Pancreas (tissue), 10 donors: Measurements from ENCODE around the gene AGAP4. TPM values are rescaled to one million over a fixed set of nuclear protein-coding genes. Genes with fewer than 3 reads are reported as not detected.
"Not testable (repeated sequence)": the region's sequence is repeated elsewhere in the genome, so short reads cannot be mapped to it uniquely, and the experiment has no call there.

Experiments used
- ATAC-seq, 4 donors: fragments of 200-7000 bp; cut with Tn5 transposase; one replicate each; pipeline versions ENCODE4 v1.8.0 to v1.9.1; 2020; ENCODE audit warnings: mild to moderate bottlenecking in 4 of 4, moderate library complexity in 4 of 4
- DNase-seq, 6 donors: peaks; one replicate each; pipeline ENCODE4 v3.0.0-alpha.2; 2020
- FAIRE-seq: peaks from 2 replicates; lab custom pipeline; 2012; peaks lifted over from hg19 to GRCh38; lab: Jason Lieb, UNC
- H3K27ac ChIP-seq, 4 donors: fragments of 200-600 bp; sonication (generic); 1 replicate in 3 of 4; 2 replicates in 1 of 4; pipeline versions ENCODE4 v1.5.0 to v1.8.0; 2020
- H3K27me3 ChIP-seq, 4 donors: fragments of 200-600 bp; one replicate each; pipeline ENCODE4 v1.8.0; 2021
- H3K36me3 ChIP-seq, 3 donors: fragments of 200-600 bp; sonication (generic) in 1 of 3; one replicate each; pipeline versions ENCODE4 v1.5.0 to v1.8.0; 2020 to 2021
- H3K4me1 ChIP-seq, 3 donors: fragments of 200-600 bp; one replicate each; pipeline ENCODE4 v1.8.0; 2021
- H3K4me3 ChIP-seq, 4 donors: fragments of 200-600 bp; sonication (generic) in 2 of 4; one replicate each; pipeline versions ENCODE4 v1.5.0 to v1.8.0; 2020 to 2021
- H3K9me3 ChIP-seq, 4 donors: fragments of 200-600 bp; one replicate each; pipeline ENCODE4 v1.8.0; 2021
- CTCF ChIP-seq, 4 donors: fragments of 200-600 bp; sonication (generic) in 3 of 4; IDR thresholded peaks; one replicate each; pipeline versions ENCODE4 v1.5.0 to v1.8.0; 2021; ENCODE audit warnings: antibody characterized with exemption in 4 of 4
- WGBS, 2 donors: extraction: QIAGEN DNeasy Blood & Tissue Kit; methylation state at CpG; one replicate each; pipeline ENCODE4 v1.1.7; 2013; 5-methylcytosine and 5-hydroxymethylcytosine counted together
- intact Hi-C, 3 donors: fragments of 100-400 bp; cut with DNase I; formaldehyde crosslinking; loops; one replicate each; pipeline versions ENCODE4 v1.11.1 to v1.14.2; 2022
- polyA plus RNA-seq, 2 donors: library from polyadenylated mRNA; stranded (reverse); fragments of 200-250 nt; gene quantifications; one replicate each; pipeline ENCODE4 v1.2.3, GENCODE V29; 2013
- total RNA-seq, 6 donors: library from RNA; stranded (reverse); fragmentation: NEBNext Ultra II Directional in 4 of 6; extraction: Animal tissue kit (Norgen Biotek cat#: 25700) in 4 of 6; gene quantifications; one replicate each; pipeline versions ENCODE4 v1.2.1 to v1.2.4, GENCODE V29; 2021 to 2023
- donor health status: healthy with polysubstance abuse.
- donor health status: DM: no; HTN: no; CAD: no; lungs with moderate emphysema.
- donor health status: DM: no; HTN: no; CAD: no.
- donor health status: control.
- donor health status: control.
- donor health status: Bipolar disorder and iron deficiency.
- donor health status: DM: yes; HTN: yes; CAD: no.
- donor health status: DM: no; HTN: no; CAD: no.
- donor health status: DM: no; HTN: no; CAD: no.
- donor health status: DM: yes; HTN: yes; CAD: no.

AGAP4 gene
- total and polyA plus RNA-seq, 8 donors: 4.8 to 32.0 (median 10.6) TPM

- no peak overlapping the region for H3K27ac ChIP-seq
- intact Hi-C loops: no loop called here
- H3K36me3 ChIP-seq: no peaks in the 10 kb centered on the region
- TF ChIP-seq CTCF (IDR thresholded peaks at IDR 0.05): no peak
- DNase-seq (no peak), ATAC-seq (no peak), FAIRE-seq (no peak)
- 56 to 64% methylated on average over 8 to 9 of the region's 9 CpGs for WGBS, 2 donors
- H3K4me1 ChIP-seq: no peaks in the 10 kb centered on the region
- no peaks in the 10 kb centered on the region for H3K27me3 ChIP-seq
- H3K9me3 ChIP-seq: no peaks in the 10 kb centered on the region
- H3K4me3 ChIP-seq: no peak overlapping the region
Measured at GRCh38 chr10:45819552-45819951, 27.7 kb downstream of the AGAP4 start.

- Histone ChIP-seq H3K27me3 (no peaks in the 10 kb centered on the region), H3K9me3 (no peaks in the 10 kb centered on the region), H3K4me1 (no peaks in the 10 kb centered on the region), H3K4me3 (no peak overlapping the region), H3K36me3 (no peaks in the 10 kb centered on the region), H3K27ac (no peak overlapping the region)
- WGBS, 2 donors: 83 to 86% methylated on average over 3 of the region's 3 CpGs
- TF ChIP-seq CTCF (IDR thresholded peaks at IDR 0.05): no peak
- no peak for ATAC-seq
- DNase-seq: no peak
- no peak for FAIRE-seq
- intact Hi-C loops: no loop called here
Measured at GRCh38 chr10:45817912-45818311, 29.4 kb downstream of the AGAP4 start.

GRCh38 chr10:45817130-45817859 is 30.0 kb downstream of the AGAP4 start:
- no peak for FAIRE-seq
- DNase-seq: no peak
- H3K27ac ChIP-seq: no peak overlapping the region
- ATAC-seq: no peak
- no peaks in the 10 kb centered on the region for H3K9me3 ChIP-seq
- intact Hi-C loops: no loop called here
- H3K36me3 ChIP-seq: no peaks in the 10 kb centered on the region
- no peak for TF ChIP-seq CTCF (IDR thresholded peaks at IDR 0.05)
- H3K4me1 ChIP-seq: no peaks in the 10 kb centered on the region
- 86 to 92% methylated on average over 7 of the region's 7 CpGs for WGBS, 2 donors
- H3K27me3 ChIP-seq: no peaks in the 10 kb centered on the region
- H3K4me3 ChIP-seq: no peak overlapping the region

- ATAC-seq, FAIRE-seq, intact Hi-C loops, H3K9me3 ChIP-seq, H3K27ac ChIP-seq, DNase-seq, H3K4me3 ChIP-seq, H3K27me3 ChIP-seq, H3K4me1 ChIP-seq, H3K36me3 ChIP-seq: not testable (repeated sequence)
- WGBS, 2 donors: 80 to 90% methylated on average over 4 of the region's 4 CpGs
Measured at GRCh38 chr10:45814146-45814545, 33.2 kb downstream of the AGAP4 start.

GRCh38 chr10:45812959-45813358 is 34.3 kb downstream of the AGAP4 start:
- H3K36me3 ChIP-seq, FAIRE-seq, DNase-seq, ATAC-seq, H3K9me3 ChIP-seq, H3K4me3 ChIP-seq, intact Hi-C loops, H3K27me3 ChIP-seq, H3K4me1 ChIP-seq, H3K27ac ChIP-seq: not testable (repeated sequence)
- 63 to 67% methylated on average over 13 of the region's 13 CpGs for WGBS, 2 donors

GRCh38 chr10:45811075-45811474 is 36.2 kb downstream of the AGAP4 start:
- DNase-seq: no peak
- H3K27me3 ChIP-seq: no peaks in the 10 kb centered on the region
- FAIRE-seq: no peak
- WGBS, 2 donors: 75 to 87% methylated on average over 6 of the region's 6 CpGs
- H3K36me3 ChIP-seq: no peaks in the 10 kb centered on the region
- no peak overlapping the region for H3K4me3 ChIP-seq
- H3K4me1 ChIP-seq: no peaks in the 10 kb centered on the region
- no peak for ATAC-seq
- H3K27ac ChIP-seq: no peak overlapping the region
- TF ChIP-seq CTCF (IDR thresholded peaks at IDR 0.05): no peak
- H3K9me3 ChIP-seq: no peaks in the 10 kb centered on the region
- intact Hi-C loops: no loop called here
